Astrocyte (in vitro differentiated cells and primary cell): ENCODE results near the gene DNAH6. TPM values are rescaled to one million over a fixed set of nuclear protein-coding genes. Genes with fewer than 3 reads are reported as not detected.

ENCODE experiments used
- DNase-seq: peaks from one replicate; pipeline ENCODE4 v3.0.0-alpha.2; 2010; ENCODE audit warnings: low read depth
- FAIRE-seq: peaks from 2 replicates; lab custom pipeline; 2011; peaks lifted over from hg19 to GRCh38; lab: Jason Lieb, UNC
- H2AFZ ChIP-seq: 2 replicates; pipeline ENCODE4 v1.6.0; 2012; ENCODE audit warnings: low read depth, low read length, inconsistent platforms
- H3K27ac ChIP-seq: 2 replicates; pipeline ENCODE4 v1.5.1; 2011; ENCODE audit warnings: low read depth, low read length, inconsistent platforms
- H3K27me3 ChIP-seq: 2 replicates; pipeline ENCODE4 v1.6.0; 2011; ENCODE audit warnings: low read length, inconsistent platforms; ENCODE audit not compliant: insufficient read depth
- H3K36me3 ChIP-seq: 2 replicates; pipeline ENCODE4 v1.5.1; 2011; ENCODE audit warnings: low read length, inconsistent platforms; ENCODE audit not compliant: insufficient read depth
- H3K4me1 ChIP-seq: 2 replicates; pipeline ENCODE4 v1.5.1; 2011; ENCODE audit warnings: low read length, inconsistent platforms; ENCODE audit not compliant: insufficient read depth
- H3K4me2 ChIP-seq: 2 replicates; pipeline ENCODE4 v1.6.0; 2012; ENCODE audit warnings: low read length, inconsistent platforms
- H3K4me3 ChIP-seq: 2 replicates; pipeline ENCODE4 v1.5.1; 2011; ENCODE audit warnings: low read depth, mild to moderate bottlenecking, low read length, inconsistent platforms; ENCODE audit not compliant: insufficient read depth
- H3K79me2 ChIP-seq: 2 replicates; pipeline ENCODE4 v1.6.0; 2012; ENCODE audit warnings: mild to moderate bottlenecking, low read length, inconsistent platforms; ENCODE audit not compliant: insufficient read depth
- H3K9ac ChIP-seq: 2 replicates; pipeline ENCODE4 v1.6.0; 2012; ENCODE audit warnings: mild to moderate bottlenecking, low read length, inconsistent platforms
- H3K9me3 ChIP-seq: 2 replicates; pipeline ENCODE4 v1.5.1; 2012; ENCODE audit warnings: low read depth, mild to moderate bottlenecking, low read length, inconsistent platforms; ENCODE audit not compliant: insufficient read depth
- H4K20me1 ChIP-seq: 2 replicates; pipeline ENCODE4 v1.6.0; 2012; ENCODE audit warnings: low read length, inconsistent platforms; ENCODE audit not compliant: insufficient read depth
- H3K27ac Mint-ChIP-seq: one replicate; pipeline ENCODE4 v1.8.0; 2021; ENCODE audit warnings: mild to moderate bottlenecking, mixed read lengths; ENCODE audit not compliant: unreplicated experiment
- H3K27me3 Mint-ChIP-seq: one replicate; pipeline ENCODE4 v1.8.0; 2021; ENCODE audit warnings: low read depth, mixed read lengths; ENCODE audit not compliant: unreplicated experiment
- H3K36me3 Mint-ChIP-seq: one replicate; pipeline ENCODE4 v1.8.0; 2021; ENCODE audit warnings: low read depth, mixed read lengths; ENCODE audit not compliant: unreplicated experiment
- H3K4me1 Mint-ChIP-seq: one replicate; pipeline ENCODE4 v1.8.0; 2021; ENCODE audit warnings: low read depth, mixed read lengths; ENCODE audit not compliant: unreplicated experiment
- H3K4me3 Mint-ChIP-seq: one replicate; pipeline ENCODE4 v1.8.0; 2021; ENCODE audit warnings: mild to moderate bottlenecking, moderate library complexity, mixed read lengths; ENCODE audit not compliant: unreplicated experiment
- H3K9me3 Mint-ChIP-seq: one replicate; pipeline ENCODE4 v1.8.0; 2021; ENCODE audit warnings: mild to moderate bottlenecking, mixed read lengths; ENCODE audit not compliant: unreplicated experiment
- CTCF ChIP-seq: IDR thresholded peaks from 2 replicates; pipeline ENCODE4 v1.5.1; 2011; ENCODE audit warnings: low read depth, mild to moderate bottlenecking, inconsistent platforms, low read length, moderate library complexity; ENCODE audit not compliant: insufficient read depth
- EZH2 ChIP-seq: IDR thresholded peaks from 2 replicates; pipeline ENCODE4 v1.6.1; 2012; ENCODE audit warnings: mild to moderate bottlenecking, low read length, inconsistent platforms; ENCODE audit not compliant: insufficient read depth
- total RNA-seq: library from RNA; stranded (reverse); gene quantifications from 2 replicates; pipeline ENCODE4 v1.2.1, GENCODE V29; 2021

Gene DNAH6
- total RNA-seq, 1 donor from 2014 or later: 0.20 TPM

DNA sequence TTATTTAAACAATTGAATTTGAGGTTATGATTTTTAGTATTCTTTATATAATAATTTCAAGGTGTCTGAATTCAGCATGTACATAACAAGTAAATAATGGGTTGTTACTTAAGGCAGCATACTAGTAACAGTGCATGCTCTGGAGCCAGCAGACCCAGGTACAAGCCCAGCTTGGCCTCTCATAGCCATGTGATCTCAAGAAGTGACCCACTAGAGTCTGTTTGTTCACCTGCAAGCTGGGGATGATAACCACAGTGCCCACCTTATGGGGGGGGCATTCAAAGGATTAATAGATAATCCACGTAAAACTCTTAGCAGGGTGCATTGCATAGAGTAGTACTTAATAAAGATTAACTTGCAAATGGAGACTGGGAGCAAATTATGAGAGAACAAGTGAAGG is 201.0 kb downstream of the DNAH6 start:
- peaks cover 2% of the 10 kb centered on the region for H3K4me1 Mint-ChIP-seq
- TF ChIP-seq EZH2 (no peak), CTCF (no peak)
- Histone ChIP-seq H3K4me2 (no peak overlapping the region), H3K4me3 (no peak overlapping the region), H3K9me3 (no peaks in the 10 kb centered on the region), H3K27ac (no peak overlapping the region), H3K27me3 (no peaks in the 10 kb centered on the region), H3K79me2 (no peaks in the 10 kb centered on the region), H3K4me1 (peaks cover 5% of the 10 kb centered on the region), H4K20me1 (no peaks in the 10 kb centered on the region), H2AFZ (no peak overlapping the region), H3K36me3 (no peaks in the 10 kb centered on the region), H3K9ac (no peak overlapping the region)
- no peak for FAIRE-seq
- H3K9me3 Mint-ChIP-seq: peaks cover 2% of the 10 kb centered on the region
- DNase-seq: no peak
- H3K27me3 Mint-ChIP-seq: peaks cover 2% of the 10 kb centered on the region
- H3K4me3 Mint-ChIP-seq: no peak overlapping the region
- no peak overlapping the region for H3K27ac Mint-ChIP-seq
- no peaks in the 10 kb centered on the region for H3K36me3 Mint-ChIP-seq

GRCh38 chr2:84719434-84719833 is 203.1 kb downstream of the DNAH6 start:
- no peak for DNase-seq
- Mint-ChIP-seq H3K27ac (no peak overlapping the region), H3K4me3 (no peak overlapping the region), H3K9me3 (peaks cover 2% of the 10 kb centered on the region), H3K4me1 (peaks cover 2% of the 10 kb centered on the region), H3K36me3 (no peaks in the 10 kb centered on the region), H3K27me3 (peaks cover 2% of the 10 kb centered on the region)
- no peaks in the 10 kb centered on the region for H3K9me3 ChIP-seq
- H3K27me3 ChIP-seq: no peaks in the 10 kb centered on the region
- H4K20me1 ChIP-seq: no peaks in the 10 kb centered on the region
- no peaks in the 10 kb centered on the region for H3K4me1 ChIP-seq
- no peak overlapping the region for H3K4me3 ChIP-seq
- H2AFZ ChIP-seq: no peak overlapping the region
- H3K4me2 ChIP-seq: no peak overlapping the region
- no peak for FAIRE-seq
- H3K36me3 ChIP-seq: no peaks in the 10 kb centered on the region
- no peaks in the 10 kb centered on the region for H3K79me2 ChIP-seq
- no peak for TF ChIP-seq CTCF
- no peak for TF ChIP-seq EZH2
- H3K9ac ChIP-seq: no peak overlapping the region
- no peak overlapping the region for H3K27ac ChIP-seq

DNA sequence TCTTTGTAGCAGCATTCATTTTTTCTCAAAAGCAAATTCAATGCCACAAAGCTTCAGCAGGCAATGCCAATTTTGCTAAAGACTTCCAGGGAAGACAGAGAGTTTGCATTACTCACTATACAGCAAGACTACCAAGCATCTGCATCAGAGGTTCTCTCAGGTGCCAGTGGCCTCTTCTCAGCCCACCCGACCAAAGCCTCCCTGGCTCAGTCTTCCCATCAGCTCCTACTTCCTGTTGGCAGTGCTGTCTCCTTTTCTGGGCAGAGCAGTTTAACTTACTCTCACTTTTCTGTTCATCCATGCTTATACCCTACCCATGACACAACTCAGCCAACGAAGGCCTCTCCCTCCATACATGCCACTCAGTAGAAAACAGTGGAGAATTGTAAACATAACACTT is 207.5 kb downstream of the DNAH6 start:
- H3K79me2 ChIP-seq: no peaks in the 10 kb centered on the region
- Mint-ChIP-seq H3K4me1 (no peaks in the 10 kb centered on the region), H3K27ac (no peak overlapping the region), H3K36me3 (no peaks in the 10 kb centered on the region), H3K27me3 (peaks cover 3% of the 10 kb centered on the region), H3K4me3 (no peak overlapping the region), H3K9me3 (peaks cover 2% of the 10 kb centered on the region)
- H3K36me3 ChIP-seq: no peaks in the 10 kb centered on the region
- H3K27ac ChIP-seq: no peak overlapping the region
- no peak for TF ChIP-seq EZH2
- TF ChIP-seq CTCF: no peak
- no peak overlapping the region for H3K4me2 ChIP-seq
- H3K9me3 ChIP-seq: no peaks in the 10 kb centered on the region
- H3K27me3 ChIP-seq: no peaks in the 10 kb centered on the region
- H2AFZ ChIP-seq: no peak overlapping the region
- H3K9ac ChIP-seq: no peak overlapping the region
- FAIRE-seq (no peak), DNase-seq (no peak)
- no peak overlapping the region for H3K4me3 ChIP-seq
- H3K4me1 ChIP-seq: no peaks in the 10 kb centered on the region
- H4K20me1 ChIP-seq: no peaks in the 10 kb centered on the region
